Epidermal melanocyte (primary cell): ENCODE results near the gene ANKRD18A.
"Not testable (repeated sequence)": the region's sequence is repeated elsewhere in the genome, so short reads cannot be mapped to it uniquely, and the experiment has no call there.

ENCODE experiments used
- DNase-seq: peaks from one replicate; pipeline ENCODE4 v3.0.0; 2011; ENCODE audit warnings: low spot score; ENCODE audit not compliant: insufficient read length

Gene ANKRD18A

DNA sequence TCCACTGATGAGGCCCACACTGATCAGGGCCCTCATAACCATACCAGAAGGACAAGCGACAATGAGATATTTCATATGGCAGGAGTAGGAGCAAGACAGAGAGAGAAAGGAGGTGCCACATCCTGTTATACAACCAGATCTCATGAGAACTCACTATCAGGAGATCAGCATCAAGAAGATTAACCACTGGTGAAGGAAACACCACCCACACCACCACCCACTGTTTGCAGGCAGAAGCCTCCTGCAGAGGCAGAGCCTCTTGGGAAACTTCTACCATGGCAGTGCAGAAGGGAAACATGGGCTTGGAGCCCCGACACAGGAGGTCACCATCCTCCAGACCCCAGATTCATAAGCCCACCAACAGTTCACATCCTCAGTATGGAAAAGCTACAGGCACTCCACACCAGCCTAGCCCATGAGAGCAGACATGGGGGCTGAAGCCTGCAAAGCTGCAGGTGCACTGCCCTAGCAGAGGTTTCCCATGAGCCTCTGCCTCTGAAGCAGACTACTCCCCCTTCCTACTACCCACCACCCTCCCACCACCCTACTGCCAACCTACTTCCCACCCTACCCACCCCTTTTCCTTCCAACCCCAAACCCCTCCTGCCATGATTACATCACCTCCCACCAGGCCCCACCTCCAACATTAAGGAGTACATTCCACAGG, 73.8 kb downstream of the ANKRD18A start:
- DNase-seq, result not testable (repeated sequence)

DNA sequence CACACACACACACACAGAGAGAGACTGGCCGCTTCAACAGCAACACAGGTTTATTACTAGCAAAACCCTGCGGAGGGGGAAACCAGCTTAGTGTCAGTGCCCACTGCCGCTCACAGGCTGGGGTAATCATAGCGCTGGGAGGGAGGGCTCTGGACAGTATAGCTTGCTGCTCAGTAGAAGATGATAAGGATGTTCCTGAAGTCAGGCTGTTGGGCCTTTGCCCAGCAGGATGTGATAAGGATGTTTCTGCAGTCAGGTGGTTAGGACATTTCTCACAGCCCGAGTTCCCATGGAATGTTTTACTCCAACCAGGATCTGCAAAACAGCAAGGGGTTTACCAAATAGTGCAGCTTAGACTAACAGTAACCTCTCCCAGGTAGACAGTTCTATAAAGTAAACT, 79.9 kb downstream of the ANKRD18A start:
- not testable (repeated sequence) for DNase-seq

DNA sequence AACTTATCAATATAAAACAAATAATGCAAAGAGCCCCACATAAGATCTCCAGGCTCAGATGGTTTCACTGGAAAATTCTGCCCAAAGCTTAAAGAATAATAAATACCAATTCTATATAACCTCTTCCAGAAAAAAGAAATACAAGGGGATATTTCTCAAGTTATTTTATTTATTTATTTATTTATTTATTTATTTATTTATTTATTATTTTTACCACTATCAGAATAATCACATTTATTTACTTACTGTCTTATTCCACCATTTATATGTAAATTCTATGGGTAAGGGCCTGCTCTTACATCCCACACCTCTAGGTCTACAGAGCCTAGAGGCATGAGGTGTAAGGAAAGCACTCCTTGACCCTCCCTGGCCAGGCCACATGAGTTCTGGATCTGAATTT, 91.1 kb downstream of the ANKRD18A start:
- no peak for DNase-seq

DNA sequence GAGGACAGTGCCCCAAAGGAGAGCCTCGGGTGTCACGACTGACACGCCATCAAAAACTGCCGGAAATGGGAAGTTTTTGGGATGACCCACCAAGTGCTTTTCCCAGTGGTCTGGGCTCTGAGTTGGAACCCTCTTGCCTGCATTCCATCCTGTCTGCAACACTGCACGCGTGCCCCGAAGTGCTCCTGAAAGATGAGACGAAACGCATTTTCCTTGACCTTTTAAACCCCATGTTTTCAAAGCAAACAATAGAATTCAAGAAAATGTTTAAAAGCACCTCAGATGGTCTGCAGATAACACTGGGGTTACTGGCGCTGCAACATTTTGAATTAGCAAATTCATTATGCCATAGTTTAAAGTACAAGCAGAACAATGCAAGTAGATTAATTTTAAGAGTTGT, 92.9 kb downstream of the ANKRD18A start:
- no peak for DNase-seq

- DNase-seq, result no peak
Observed at GRCh38 chr9:38526591-38526990, 93.8 kb downstream of the ANKRD18A start.

DNA sequence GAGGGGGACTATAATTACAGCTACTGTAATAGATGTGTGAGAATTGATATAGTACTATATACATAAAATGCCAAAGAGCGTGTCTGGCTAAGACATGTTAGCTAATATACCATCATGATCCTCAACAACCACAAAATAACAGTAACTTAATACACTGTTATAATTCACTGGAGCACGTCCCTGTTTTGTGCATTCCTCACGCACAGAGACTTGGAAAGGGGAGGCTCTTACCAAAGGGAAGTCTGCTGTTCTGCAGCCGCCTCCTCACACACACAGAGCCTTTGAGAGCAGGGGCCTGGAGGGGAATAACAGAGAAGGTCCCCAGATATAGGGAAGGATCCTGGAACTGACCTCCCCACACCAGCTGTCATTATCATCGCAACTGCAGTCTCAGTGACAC, 97.3 kb downstream of the ANKRD18A start:
- no peak for DNase-seq

- no peak for DNase-seq
Observed at GRCh38 chr9:38521762-38522161, 98.6 kb downstream of the ANKRD18A start.
